Naive thymus-derived CD8-positive, alpha-beta T cell (primary cell): ENCODE data around the gene GNB1L. TPM values are rescaled to one million over a fixed set of nuclear protein-coding genes. Genes with fewer than 3 reads are reported as not detected.

Source experiments
- ATAC-seq, 2 donors: fragments of 150-1000 bp; cut with Tn5 transposase in 1 of 2; sonication (Bioruptor Pico), chemical (Tn5 transposase) in 1 of 2; 1 replicate in 1 of 2; 2 replicates in 1 of 2; pipeline ENCODE4 v1.10.0; 2021; ENCODE audit warnings: mild to moderate bottlenecking in 2 of 2, moderate library complexity in 2 of 2
- POLR2A ChIA-PET: fragments of 350-600 bp; sonication (Branson Sonifier 250); formaldehyde crosslinking; loops from one replicate; lab custom pipeline; 2021; ENCODE audit warnings: antibody characterized with exemption; lab: Charles Lee
- DNase-seq, 10 donors: peaks; one replicate each; pipeline versions ENCODE4 v3.0.0 to v3.0.0-alpha.2; 2020 to 2022
- H3K27ac Mint-ChIP-seq, 10 donors: one replicate each; pipeline ENCODE4 v1.8.0; 2020 to 2022; ENCODE audit warnings: mild to moderate bottlenecking in 10 of 10, mixed read lengths in 10 of 10, moderate library complexity in 4 of 10, inconsistent platforms in 1 of 10
- H3K27me3 Mint-ChIP-seq, 5 donors: one replicate each; pipeline ENCODE4 v1.8.0; 2021 to 2022; ENCODE audit warnings: mixed read lengths in 5 of 5
- H3K36me3 Mint-ChIP-seq, 3 donors: one replicate each; pipeline ENCODE4 v1.8.0; 2020 to 2022; ENCODE audit warnings: mixed read lengths in 3 of 3, mild to moderate bottlenecking in 2 of 3, inconsistent platforms in 1 of 3
- H3K4me1 Mint-ChIP-seq, 4 donors: one replicate each; pipeline ENCODE4 v1.8.0; 2021 to 2022; ENCODE audit warnings: mixed read lengths in 4 of 4
- H3K4me3 Mint-ChIP-seq, 10 donors: one replicate each; pipeline ENCODE4 v1.8.0; 2020 to 2022; ENCODE audit warnings: mild to moderate bottlenecking in 10 of 10, mixed read lengths in 10 of 10, moderate library complexity in 6 of 10, inconsistent platforms in 1 of 10
- H3K9me3 Mint-ChIP-seq, 9 donors: one replicate each; pipeline ENCODE4 v1.8.0; 2020 to 2022; ENCODE audit warnings: mixed read lengths in 9 of 9, mild to moderate bottlenecking in 3 of 9, inconsistent platforms in 1 of 9, moderate library complexity in 1 of 9
- polyA plus RNA-seq, 3 donors: library from polyadenylated mRNA; unstranded; fragments of 300-500 nt; fragmentation: Illumina TruSeq; gene quantifications; one replicate each; pipeline ENCODE4 v1.2.3, GENCODE V29; 2021
- total RNA-seq, 8 experiments: library from RNA in 2 of 8; stranded (reverse) in 2 of 8; gene quantifications; one replicate each; pipeline ENCODE4 v1.2.3 and lab custom pipeline; 2021 to 2026

GNB1L gene
- total and polyA plus RNA-seq, 5 experiments from 2014 or later: 11.0 to 18.7 (median 12.5) TPM

DNA sequence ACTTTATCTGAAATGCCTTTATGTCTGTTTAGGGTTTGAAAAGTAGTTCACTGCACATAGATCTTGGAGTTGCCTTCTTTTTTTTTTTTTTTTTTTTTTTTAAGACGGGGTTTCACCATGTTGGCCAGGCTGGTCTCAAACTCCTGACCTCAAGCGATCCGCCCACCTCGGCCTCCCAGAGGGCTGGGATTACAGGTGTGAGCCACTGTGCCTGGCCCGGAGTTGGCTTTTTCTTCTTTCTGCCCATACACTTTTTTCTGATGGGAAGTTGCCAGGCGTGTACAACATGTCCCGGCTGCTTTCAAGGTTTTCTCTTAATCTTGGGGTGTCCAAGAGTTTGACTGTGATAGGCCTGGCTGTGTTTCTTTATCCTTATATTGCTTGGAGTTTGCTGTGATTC lies 12.9 kb upstream of the GNB1L start:
- Mint-ChIP-seq H3K27me3 (no peaks in the 10 kb centered on the region), H3K27ac (peak overlapping the region in 1 of 10 donors; percentile 24), H3K9me3 (no peaks in the 10 kb centered on the region), H3K4me1 (peaks cover 0 to 12% (median 3%) of the 10 kb centered on the region in 4 donors), H3K4me3 (no peak overlapping the region), H3K36me3 (peaks cover 0 to 5% (median 0%) of the 10 kb centered on the region in 3 donors)
- DNase-seq (no peak), ATAC-seq (no peak)
- POLR2A ChIA-PET: no interaction called here

DNA sequence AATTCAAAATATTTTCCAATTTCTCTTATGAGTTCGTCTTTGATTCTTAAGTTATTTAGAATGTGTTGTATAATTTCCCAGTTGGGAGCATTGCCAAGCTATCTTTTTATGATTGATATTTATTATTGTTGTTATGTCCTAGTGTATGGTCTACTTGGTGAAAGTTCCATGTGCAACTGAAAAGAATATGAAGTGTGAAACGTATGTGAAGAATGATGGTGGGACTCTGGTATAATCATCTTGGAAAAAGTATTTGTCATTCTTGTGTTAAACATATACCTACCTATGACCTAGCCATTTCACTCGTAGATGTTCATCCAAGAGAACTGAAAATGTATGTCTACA lies 12.0 kb upstream of the GNB1L start:
- no peaks in the 10 kb centered on the region for H3K27me3 Mint-ChIP-seq
- H3K4me1 Mint-ChIP-seq: peaks cover 0 to 14% (median 4%) of the 10 kb centered on the region in 4 donors
- peaks cover 0 to 5% (median 0%) of the 10 kb centered on the region in 3 donors for H3K36me3 Mint-ChIP-seq
- DNase-seq (no peak), ATAC-seq (no peak)
- no peaks in the 10 kb centered on the region for H3K9me3 Mint-ChIP-seq
- H3K4me3 Mint-ChIP-seq: no peak overlapping the region
- no peak overlapping the region for H3K27ac Mint-ChIP-seq
- POLR2A ChIA-PET: interaction anchor here (0.7 to 1.4 kb wide), 3 partner anchors 11 to 34 kb away, joined by 3 to 9 read pairs (median 4); no protein-coding TSS in a partner anchor

DNA sequence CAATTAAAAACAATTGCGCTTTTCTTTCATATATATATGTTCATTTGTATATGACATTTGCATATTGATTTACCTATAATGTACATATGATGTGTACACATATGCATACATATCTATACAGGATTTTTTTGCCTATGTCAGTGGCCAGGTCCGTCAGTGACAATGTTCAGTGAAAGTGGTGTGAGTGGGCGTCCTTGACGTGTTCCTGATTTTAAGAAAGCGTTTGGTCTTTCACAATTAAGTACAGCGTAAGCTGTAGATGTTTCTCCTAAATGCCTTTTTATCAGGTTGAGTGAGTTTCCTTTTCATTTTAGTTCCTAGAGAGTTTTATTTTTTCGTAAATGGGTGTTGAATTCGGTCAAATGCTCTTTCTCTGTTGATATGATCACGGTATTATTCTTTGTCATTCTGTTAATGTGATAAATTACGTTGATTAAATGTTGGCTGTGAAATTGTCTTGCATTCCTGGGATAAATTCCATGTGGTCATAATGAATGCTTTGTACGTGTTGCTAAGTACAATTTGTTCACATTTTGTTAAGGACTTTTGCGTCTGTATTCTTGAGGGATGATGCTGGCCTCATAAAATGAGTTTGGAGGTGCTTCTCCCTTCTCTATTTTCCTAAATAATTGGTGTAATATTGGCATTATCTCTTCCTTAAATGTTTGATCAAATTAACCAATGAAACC lies 10.6 kb upstream of the GNB1L start:
- ATAC-seq (no peak), DNase-seq (no peak)
- peak overlapping the region in 2 of 10 donors; percentile 31 to 43 for H3K27ac Mint-ChIP-seq
- POLR2A ChIA-PET: interaction anchor here (0.7 to 2.4 kb wide), 4 partner anchors 9 to 31 kb away, joined by 3 to 8 read pairs (median 3); partner anchors contain the start of genes GNB1L and RTL10
- no peaks in the 10 kb centered on the region for H3K9me3 Mint-ChIP-seq
- peaks cover 0 to 5% (median 0%) of the 10 kb centered on the region in 3 donors for H3K36me3 Mint-ChIP-seq
- no peak overlapping the region for H3K4me3 Mint-ChIP-seq
- H3K4me1 Mint-ChIP-seq: peaks cover 0 to 18% (median 7%) of the 10 kb centered on the region in 4 donors
- no peaks in the 10 kb centered on the region for H3K27me3 Mint-ChIP-seq

DNA sequence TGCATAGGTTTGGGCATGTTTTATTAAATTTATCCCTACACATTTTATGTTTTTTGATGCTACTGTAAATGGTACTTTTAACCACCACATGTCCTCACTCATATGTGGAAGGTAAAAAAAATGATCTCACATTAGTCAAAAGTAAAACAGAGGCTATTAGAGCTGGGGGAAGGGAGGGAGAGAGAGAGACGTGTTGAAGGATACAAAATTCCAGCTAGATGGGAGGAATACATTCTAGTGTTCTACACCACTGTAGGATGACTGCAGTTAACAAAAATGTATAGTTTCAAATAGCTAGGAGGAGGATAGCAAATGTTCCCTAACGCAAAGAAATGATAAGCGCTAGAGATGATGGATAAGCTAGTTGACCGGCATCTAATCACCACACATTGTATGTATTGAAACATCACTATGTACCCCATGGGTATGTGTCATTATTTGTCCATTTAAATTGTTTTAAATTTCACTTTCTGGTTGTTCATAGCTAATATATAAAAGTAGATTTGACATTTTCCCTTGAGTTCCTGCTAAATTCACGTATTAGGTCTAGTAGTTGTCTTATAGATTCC lies 9.9 kb upstream of the GNB1L start:
- no peak for ATAC-seq

DNA sequence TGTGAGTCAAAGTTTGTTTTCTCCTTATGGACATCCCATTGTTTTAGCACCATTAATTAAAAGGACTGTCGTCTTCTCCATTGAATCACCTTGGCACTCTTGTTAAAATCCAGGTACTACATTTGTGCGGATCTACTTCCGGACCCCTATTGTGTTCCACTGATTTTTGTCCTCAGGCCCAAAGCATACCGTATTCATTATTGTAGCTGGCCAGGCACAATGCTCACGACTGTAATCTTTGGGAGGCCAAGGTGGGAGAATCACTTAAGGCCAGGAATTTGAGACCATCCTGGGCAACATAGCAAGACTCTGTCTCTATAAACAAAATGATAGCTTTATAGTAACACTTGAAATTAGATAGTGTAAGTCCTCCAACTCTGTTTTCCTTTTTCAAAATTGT lies 8.9 kb upstream of the GNB1L start:
- Mint-ChIP-seq H3K9me3 (no peaks in the 10 kb centered on the region), H3K27me3 (no peaks in the 10 kb centered on the region), H3K27ac (peak overlapping the region in 1 of 10 donors; percentile 48), H3K4me3 (no peak overlapping the region), H3K36me3 (peaks cover 0 to 5% (median 0%) of the 10 kb centered on the region in 3 donors), H3K4me1 (peaks cover 6 to 16% (median 12%) of the 10 kb centered on the region in 4 donors)
- DNase-seq (peak in 1 of 10 donors; percentile 2), ATAC-seq (no peak)
- POLR2A ChIA-PET: interaction anchor here (2.4 kb wide), 1 partner anchor 8 kb away, joined by 8 read pairs; the partner anchor contains the start of genes GNB1L and RTL10

More for the DNA sequence above, 9.9 kb upstream of the GNB1L start:
- Mint-ChIP-seq H3K9me3 (no peaks in the 10 kb centered on the region), H3K36me3 (peaks cover 0 to 5% (median 0%) of the 10 kb centered on the region in 3 donors), H3K4me1 (peaks cover 3 to 18% (median 9%) of the 10 kb centered on the region in 4 donors), H3K4me3 (no peak overlapping the region), H3K27me3 (no peaks in the 10 kb centered on the region), H3K27ac (peak overlapping the region in 1 of 10 donors; percentile 18)
- POLR2A ChIA-PET: interaction anchor here (0.7 to 2.4 kb wide), 5 partner anchors 9 to 32 kb away, joined by 3 to 8 read pairs (median 3); partner anchors contain the start of genes GNB1L and RTL10
- no peak for DNase-seq

DNA sequence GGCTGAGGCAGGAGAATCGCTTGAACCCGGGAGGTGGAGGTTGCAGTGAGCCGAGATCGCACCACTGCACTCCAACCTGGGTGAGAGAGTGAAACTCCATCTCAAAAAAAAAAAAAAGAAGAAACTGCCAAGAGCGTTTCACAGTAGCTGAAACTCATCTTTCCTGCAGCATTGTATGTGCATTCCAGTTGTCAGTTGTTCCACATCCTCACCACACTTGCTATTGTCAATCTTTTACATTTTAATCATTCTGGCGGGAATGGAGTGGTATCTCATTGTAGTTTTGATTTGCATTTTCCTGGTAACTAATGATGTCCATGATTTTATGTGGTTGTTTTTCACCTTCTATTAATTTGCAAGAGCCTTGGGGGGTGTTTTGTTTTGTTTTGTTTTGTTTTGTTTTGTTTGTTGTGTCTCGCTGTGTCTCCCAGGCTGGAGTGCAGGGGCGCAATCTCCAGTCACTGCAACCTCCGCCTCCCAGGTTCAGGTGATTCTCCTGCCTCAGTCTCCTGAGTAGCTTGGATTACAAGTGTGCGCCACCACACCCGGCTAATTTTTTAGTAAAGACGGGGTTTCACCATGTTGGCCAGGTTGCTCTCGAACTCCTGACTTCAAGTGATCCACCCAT lies 8.1 kb upstream of the GNB1L start:
- Mint-ChIP-seq H3K27me3 (no peaks in the 10 kb centered on the region), H3K4me3 (no peak overlapping the region), H3K27ac (peak overlapping the region in 2 of 10 donors; percentile 28 to 60), H3K4me1 (peaks cover 5 to 16% (median 14%) of the 10 kb centered on the region in 4 donors), H3K9me3 (no peaks in the 10 kb centered on the region), H3K36me3 (peaks cover 0 to under 1% (median 0%) of the 10 kb centered on the region in 3 donors)
- ATAC-seq (no peak), DNase-seq (peak in 1 of 10 donors; percentile 0)
- POLR2A ChIA-PET: interaction anchor here (2.4 kb wide), 1 partner anchor 7 kb away, joined by 8 read pairs; the partner anchor contains the start of genes GNB1L and RTL10

DNA sequence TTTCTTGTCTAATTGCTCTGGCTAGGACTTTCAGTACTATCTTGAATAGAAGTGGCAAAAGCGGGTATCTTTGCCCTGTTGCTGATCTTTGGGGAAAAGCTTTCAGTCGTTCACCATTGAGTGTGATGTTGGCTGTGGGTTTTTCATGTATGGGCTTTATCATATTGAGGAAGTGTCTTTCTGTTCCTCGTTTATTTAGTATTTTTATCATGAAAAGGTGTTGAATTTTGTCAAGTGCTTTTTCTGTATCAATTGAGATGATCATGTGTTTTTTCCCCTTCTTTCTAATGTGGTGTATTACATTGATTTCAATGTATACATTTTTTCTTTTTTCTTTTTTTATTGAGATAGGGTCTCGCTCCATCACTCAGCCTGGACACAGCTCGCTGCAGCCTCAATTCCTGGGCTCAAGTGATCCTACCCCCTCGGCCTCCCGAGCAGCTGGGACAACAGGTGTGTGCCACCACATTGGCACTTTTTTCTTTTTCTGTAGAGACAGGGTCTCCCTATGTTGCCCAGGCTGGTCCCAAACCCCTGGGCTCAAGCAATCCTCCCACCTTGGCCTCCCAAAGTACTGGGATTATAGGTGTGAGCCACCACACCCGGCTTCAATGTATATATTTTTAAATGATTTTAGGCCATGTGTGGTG lies 5.3 kb upstream of the GNB1L start:
- no peaks in the 10 kb centered on the region for H3K27me3 Mint-ChIP-seq

DNA sequence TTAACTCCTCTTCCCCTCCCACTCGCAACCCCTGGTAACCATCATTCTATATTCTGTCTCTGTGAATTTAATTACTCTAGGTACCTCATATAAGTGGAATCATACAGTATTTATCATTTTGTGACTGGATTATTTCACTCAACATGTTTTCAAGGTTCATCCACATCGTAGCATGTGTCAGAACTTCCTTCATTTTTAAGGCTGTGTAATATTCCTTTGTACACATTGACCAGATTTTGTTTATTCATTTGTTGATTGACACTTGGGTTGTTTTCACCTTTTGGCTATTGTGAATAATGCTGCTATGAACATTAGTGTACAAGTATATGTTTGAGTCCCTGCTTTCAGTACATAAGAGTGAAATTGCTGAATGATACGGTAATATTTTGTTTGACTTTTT lies 2.7 kb upstream of the GNB1L start:
- Mint-ChIP-seq H3K27ac (peak overlapping the region; percentile 58 to 99 (median 94)), H3K27me3 (no peaks in the 10 kb centered on the region), H3K36me3 (peaks cover 0 to 4% (median 0%) of the 10 kb centered on the region in 3 donors), H3K4me3 (peak overlapping the region in 5 of 10 donors; percentile 1 to 99 (median 40)), H3K4me1 (peaks cover 20 to 52% (median 48%) of the 10 kb centered on the region in 4 donors), H3K9me3 (no peaks in the 10 kb centered on the region)
- DNase-seq: no peak
- POLR2A ChIA-PET: no interaction called here
- ATAC-seq: no peak

More for the DNA sequence above, 5.3 kb upstream of the GNB1L start:
- no peaks in the 10 kb centered on the region for H3K36me3 Mint-ChIP-seq
- peak overlapping the region in 8 of 10 donors; percentile 14 to 82 (median 41) for H3K27ac Mint-ChIP-seq
- H3K9me3 Mint-ChIP-seq: no peaks in the 10 kb centered on the region
- no peak overlapping the region for H3K4me3 Mint-ChIP-seq
- ATAC-seq (no peak), DNase-seq (no peak)
- peaks cover 5 to 37% (median 30%) of the 10 kb centered on the region in 4 donors for H3K4me1 Mint-ChIP-seq
- POLR2A ChIA-PET: interaction anchor here (0.7 to 1.1 kb wide), 2 partner anchors 32 to 361 kb away, joined by 3 to 5 read pairs; no protein-coding TSS in a partner anchor

DNA sequence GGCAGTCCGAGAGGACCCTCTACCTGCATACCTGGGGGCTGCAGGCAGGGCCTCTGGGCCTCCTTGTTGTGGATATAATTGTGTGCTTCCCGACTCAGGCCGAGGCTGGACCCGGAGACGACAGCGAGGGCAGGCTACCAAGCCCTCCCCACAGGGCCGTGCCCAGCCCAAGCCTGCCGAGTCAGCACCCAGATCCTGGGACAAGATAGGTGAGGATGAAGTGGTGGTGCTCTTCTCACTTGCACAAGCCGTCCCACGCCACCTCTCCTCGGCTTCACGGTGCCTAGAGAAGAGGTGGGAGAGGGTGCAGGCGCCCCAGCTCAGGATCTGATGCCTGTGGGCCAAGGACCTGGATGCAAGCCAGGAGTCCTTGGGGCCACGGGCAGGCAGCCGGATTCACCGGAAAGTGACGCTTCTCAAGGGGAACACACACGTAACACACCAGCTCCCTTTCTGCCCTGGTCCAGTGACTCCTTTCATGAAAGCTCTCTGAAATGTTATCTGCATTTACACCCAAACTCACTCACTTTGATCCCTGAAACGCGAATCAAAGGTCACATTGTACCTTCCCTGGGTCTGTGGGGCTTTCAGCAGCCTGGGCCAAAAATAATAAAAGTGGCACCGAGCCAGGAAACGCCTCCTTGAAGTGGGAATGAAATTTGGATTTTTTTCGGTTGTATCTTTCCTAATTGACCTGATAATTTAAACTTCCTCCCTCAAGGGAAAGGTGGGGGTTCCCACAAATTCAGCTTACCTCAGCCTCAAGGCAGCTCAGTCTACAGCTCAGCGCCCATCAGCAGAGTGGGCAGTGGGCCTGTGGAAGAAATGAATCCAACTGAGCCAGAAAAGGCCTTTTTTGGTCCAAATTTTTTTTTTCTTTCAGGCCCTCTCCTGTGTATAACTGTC lies 1.1 kb upstream of the GNB1L start:
- no peaks in the 10 kb centered on the region for H3K27me3 Mint-ChIP-seq
- H3K9me3 Mint-ChIP-seq: no peaks in the 10 kb centered on the region
- POLR2A ChIA-PET: interaction anchor here (0.7 to 7.5 kb wide), 20 partner anchors 8 to 261 kb away, joined by 3 to 120 read pairs (median 4); partner anchors contain the start of gene TRMT2A
- H3K4me1 Mint-ChIP-seq: peaks cover 20 to 58% (median 52%) of the 10 kb centered on the region in 4 donors
- H3K27ac Mint-ChIP-seq: peak overlapping the region; percentile 92 to 99 (median 95)
- H3K36me3 Mint-ChIP-seq: peaks cover 0 to 13% (median 0%) of the 10 kb centered on the region in 3 donors
- peak; percentile 15 to 29 for ATAC-seq
- peak overlapping the region; percentile 92 to 99 (median 96) for H3K4me3 Mint-ChIP-seq
- DNase-seq: peak in 5 of 10 donors; percentile 20 to 73 (median 48)

DNA sequence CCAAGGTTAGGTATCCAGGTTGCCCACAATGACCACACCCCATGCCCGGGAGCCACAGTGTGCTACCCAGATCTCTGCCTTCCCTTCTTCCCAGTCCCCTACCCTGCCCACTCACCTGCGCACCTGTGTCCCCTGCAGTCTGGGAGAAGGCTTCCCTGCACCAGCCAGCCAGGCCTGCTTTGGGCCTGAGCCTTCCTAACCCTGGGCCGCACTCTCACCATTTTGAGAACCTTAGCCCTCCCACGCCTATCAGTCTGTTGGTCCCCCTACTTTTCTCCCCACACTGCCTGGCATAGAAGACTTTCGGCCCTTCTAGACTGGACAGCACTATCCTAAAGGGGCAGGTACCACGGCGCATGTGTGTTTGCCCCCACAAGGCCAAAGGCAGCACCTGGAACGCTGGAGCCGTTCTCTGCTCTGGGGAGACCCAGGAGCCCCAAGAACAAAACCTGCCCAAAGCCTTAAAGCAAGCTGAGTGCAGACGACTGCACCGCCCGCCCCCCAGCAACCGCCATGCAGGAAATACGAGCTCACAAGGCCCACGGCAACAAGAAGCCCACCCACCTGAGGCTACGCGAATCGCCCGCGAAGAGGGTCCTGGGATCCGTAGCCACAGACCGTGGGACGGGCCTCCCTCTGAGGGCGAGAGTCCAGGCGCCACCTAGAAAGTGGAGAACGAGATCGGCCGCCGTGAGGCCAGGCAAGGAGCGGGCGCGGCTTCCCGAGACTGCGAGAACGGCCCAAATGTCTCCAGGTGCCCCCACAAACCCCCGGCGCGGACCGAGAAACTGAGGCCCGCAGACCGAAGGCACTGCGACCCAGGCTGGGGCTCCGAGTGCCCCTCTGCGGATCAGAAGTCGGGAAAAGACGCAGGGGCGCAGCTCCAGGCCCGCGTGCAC lies 546 bp downstream of the GNB1L start:
- peak overlapping the region; percentile 92 to 99 (median 96) for H3K4me3 Mint-ChIP-seq
- H3K9me3 Mint-ChIP-seq: no peaks in the 10 kb centered on the region
- peaks cover 0 to 25% (median 0%) of the 10 kb centered on the region in 3 donors for H3K36me3 Mint-ChIP-seq
- peak overlapping the region; percentile 90 to 99 (median 95) for H3K27ac Mint-ChIP-seq
- peaks cover 24 to 65% (median 59%) of the 10 kb centered on the region in 4 donors for H3K4me1 Mint-ChIP-seq
- H3K27me3 Mint-ChIP-seq: no peaks in the 10 kb centered on the region
- POLR2A ChIA-PET: interaction anchor here (1.0 to 7.5 kb wide), 11 partner anchors 9 to 263 kb away, joined by 3 to 120 read pairs (median 7); partner anchors contain the start of gene TRMT2A
- peak in 7 of 10 donors; percentile 16 to 65 (median 32) for DNase-seq
- peak; percentile 8 to 10 for ATAC-seq
